ENCODE data around the gene KLF12.
A peak's percentile ranks its signal among the peaks of the same experiment; 100 is the strongest.

Gene KLF12

GRCh38 chr13:74134221-74134776 lies at the start of gene KLF12:
Gene KLF12, minus strand, starts transcription at chr13:74134404.
- DNase-seq (ENCODE audit: low read depth in 1 of 2, low spot score in 1 of 2), result peak; percentile 80 to 87

GRCh38 chr13:74182491-74182890 lies 48.3 kb upstream of the KLF12 start:
- no peak for DNase-seq (ENCODE audit: low read depth in 1 of 2, low spot score in 1 of 2)

- DNase-seq (ENCODE audit: low read depth in 1 of 2, low spot score in 1 of 2), result no peak
Measured at GRCh38 chr13:74174810-74175209, 40.6 kb upstream of the KLF12 start.

- no peak for DNase-seq (ENCODE audit: low read depth in 1 of 2, low spot score in 1 of 2)
Measured at GRCh38 chr13:74173822-74174221, 39.6 kb upstream of the KLF12 start.

- no peak for DNase-seq (ENCODE audit: low read depth in 1 of 2, low spot score in 1 of 2)
Measured at GRCh38 chr13:74171641-74172040, 37.4 kb upstream of the KLF12 start.

GRCh38 chr13:74169676-74170075 lies 35.5 kb upstream of the KLF12 start:
- DNase-seq (ENCODE audit: low read depth in 1 of 2, low spot score in 1 of 2), result no peak

- DNase-seq (ENCODE audit: low read depth in 1 of 2, low spot score in 1 of 2), result no peak
Measured at GRCh38 chr13:74168263-74168675, 34.1 kb upstream of the KLF12 start.

GRCh38 chr13:74166261-74167004 lies 32.2 kb upstream of the KLF12 start:
- no peak for DNase-seq (ENCODE audit: low read depth in 1 of 2, low spot score in 1 of 2)

- no peak for DNase-seq (ENCODE audit: low read depth in 1 of 2, low spot score in 1 of 2)
Measured at GRCh38 chr13:74162782-74163181, 28.6 kb upstream of the KLF12 start.

- no peak for DNase-seq (ENCODE audit: low read depth in 1 of 2, low spot score in 1 of 2)
Measured at GRCh38 chr13:74162135-74162534, 27.9 kb upstream of the KLF12 start.

GRCh38 chr13:74158571-74159352 lies 24.6 kb upstream of the KLF12 start:
- DNase-seq (ENCODE audit: low read depth in 1 of 2, low spot score in 1 of 2), result no peak

- no peak for DNase-seq (ENCODE audit: low read depth in 1 of 2, low spot score in 1 of 2)
Measured at GRCh38 chr13:74158028-74158427, 23.8 kb upstream of the KLF12 start.

GRCh38 chr13:74154981-74155380 lies 20.8 kb upstream of the KLF12 start:
- no peak for DNase-seq (ENCODE audit: low read depth in 1 of 2, low spot score in 1 of 2)

- DNase-seq (ENCODE audit: low read depth in 1 of 2, low spot score in 1 of 2), result no peak
Measured at GRCh38 chr13:74153316-74153715, 19.1 kb upstream of the KLF12 start.

GRCh38 chr13:74151859-74152258 lies 17.7 kb upstream of the KLF12 start:
- DNase-seq (ENCODE audit: low read depth in 1 of 2, low spot score in 1 of 2), result no peak

- no peak for DNase-seq (ENCODE audit: low read depth in 1 of 2, low spot score in 1 of 2)
Measured at GRCh38 chr13:74148352-74148751, 14.1 kb upstream of the KLF12 start.

- DNase-seq (ENCODE audit: low read depth in 1 of 2, low spot score in 1 of 2), result no peak
Measured at GRCh38 chr13:74145249-74145975, 11.2 kb upstream of the KLF12 start.

- no peak for DNase-seq (ENCODE audit: low read depth in 1 of 2, low spot score in 1 of 2)
Measured at GRCh38 chr13:74144269-74144668, 10.1 kb upstream of the KLF12 start.

- DNase-seq (ENCODE audit: low read depth in 1 of 2, low spot score in 1 of 2), result no peak
Measured at GRCh38 chr13:74142257-74142656, 8.1 kb upstream of the KLF12 start.

- no peak for DNase-seq (ENCODE audit: low read depth in 1 of 2, low spot score in 1 of 2)
Measured at GRCh38 chr13:74138241-74138640, 4.0 kb upstream of the KLF12 start.

GRCh38 chr13:74136084-74136658 lies 2.0 kb upstream of the KLF12 start:
- DNase-seq (ENCODE audit: low read depth in 1 of 2, low spot score in 1 of 2), result peak in 1 of 2 donors; percentile 15

Measured in activated T-helper 1 cell treated with anti-CD3 and anti-CD28 coated beads, Interleukin-2, amount 50 U/mL, for 16 hours (primary cell).